Kasumi-1 (cell line): ENCODE results near the gene PROM2.

Experiments
- DNase-seq, 2 experiments: peaks; one replicate each; lab custom pipeline; 2025; lab: John Stamatoyannopoulos, UW

Gene PROM2

DNA sequence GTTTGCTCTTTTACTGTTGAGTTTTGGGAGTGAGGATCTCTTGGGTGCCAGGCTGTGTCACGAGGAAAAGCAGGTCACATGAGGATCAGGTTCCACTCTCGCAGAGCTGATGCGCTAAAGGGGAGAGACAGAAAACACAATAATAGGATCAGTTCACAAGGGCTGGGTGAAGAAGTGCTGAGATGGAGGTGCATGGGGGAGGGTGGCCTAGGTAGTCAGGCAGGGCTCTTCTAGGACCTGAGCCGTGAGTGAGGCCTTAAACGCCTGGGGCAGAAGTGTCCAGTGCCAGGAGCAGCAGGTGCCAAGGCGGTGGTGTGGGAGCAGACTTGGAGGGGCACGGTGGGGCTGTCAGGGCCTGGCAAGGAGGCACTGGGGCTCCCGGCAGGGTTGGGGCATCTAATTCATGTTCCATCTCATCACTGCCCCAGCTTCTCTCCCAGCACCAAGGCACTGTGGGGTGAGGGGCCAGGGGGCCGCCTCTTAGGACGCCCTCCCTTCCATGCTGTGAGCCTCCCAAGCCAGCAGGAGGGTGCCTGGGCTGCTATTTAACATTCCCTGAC lies 32.2 kb downstream of the PROM2 start:
- no peak for DNase-seq

- no peak for DNase-seq
Observed at GRCh38 chr2:95307036-95307435, 32.8 kb downstream of the PROM2 start.

GRCh38 chr2:95307878-95308277 lies 33.6 kb downstream of the PROM2 start:
- DNase-seq = no peak

GRCh38 chr2:95308426-95308990 lies 34.3 kb downstream of the PROM2 start:
- no peak for DNase-seq

- no peak for DNase-seq
Observed at GRCh38 chr2:95309599-95309998, 35.4 kb downstream of the PROM2 start.

DNA sequence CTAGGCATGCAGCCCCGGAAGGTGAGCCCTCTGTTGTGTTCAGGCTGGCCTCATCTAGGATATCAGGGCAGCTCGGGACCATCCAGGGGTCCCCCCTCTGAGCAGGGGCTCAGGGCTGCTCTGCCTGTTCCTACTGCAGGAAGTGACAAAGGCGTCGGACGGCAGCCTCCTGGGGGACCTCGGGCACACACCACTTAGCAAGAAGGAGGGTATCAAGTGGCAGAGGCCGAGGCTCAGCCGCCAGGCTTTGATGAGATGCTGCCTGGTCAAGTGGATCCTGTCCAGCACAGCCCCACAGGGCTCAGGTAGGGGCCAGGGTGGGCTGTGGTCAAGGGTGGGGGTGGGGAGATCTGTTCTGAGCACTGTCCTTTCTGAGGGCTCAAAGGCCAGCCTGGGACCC lies 36.0 kb downstream of the PROM2 start:
- no peak for DNase-seq

GRCh38 chr2:95310651-95311050 lies 36.4 kb downstream of the PROM2 start:
- DNase-seq = no peak

GRCh38 chr2:95311815-95312542 lies 37.7 kb downstream of the PROM2 start:
- DNase-seq = no peak

DNA sequence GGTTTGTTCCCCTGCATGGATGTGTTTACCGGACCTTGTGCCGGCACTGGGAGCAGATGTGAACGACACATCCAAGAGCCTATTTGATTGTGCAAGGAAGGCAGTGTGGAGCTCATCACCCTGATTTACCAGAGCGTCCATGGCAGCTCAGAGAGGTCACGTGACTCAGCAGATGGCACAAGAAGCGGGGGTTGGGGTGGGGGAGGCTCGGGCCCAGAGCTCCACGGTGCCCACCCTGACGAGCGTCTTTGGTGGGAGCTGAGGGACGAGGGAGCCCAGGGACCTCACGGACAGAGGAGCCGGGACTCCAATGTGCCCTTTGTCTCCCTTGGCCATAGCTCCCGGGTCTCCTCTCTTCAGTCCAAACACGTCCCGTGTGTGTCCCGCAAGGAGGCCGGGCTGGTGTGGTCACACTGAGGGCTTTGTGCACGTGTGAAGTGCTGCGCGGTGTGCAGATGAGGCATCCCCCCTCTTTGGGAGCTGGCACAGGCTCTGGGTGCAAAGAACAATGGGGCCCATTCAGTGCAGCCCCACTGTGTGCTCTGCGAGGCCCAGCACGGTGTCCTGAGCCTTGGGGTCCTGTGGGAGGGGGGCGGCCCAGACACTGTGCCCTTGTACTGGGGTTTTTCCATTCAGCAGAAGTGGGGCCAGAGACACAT lies 38.4 kb downstream of the PROM2 start:
- no peak for DNase-seq

DNA sequence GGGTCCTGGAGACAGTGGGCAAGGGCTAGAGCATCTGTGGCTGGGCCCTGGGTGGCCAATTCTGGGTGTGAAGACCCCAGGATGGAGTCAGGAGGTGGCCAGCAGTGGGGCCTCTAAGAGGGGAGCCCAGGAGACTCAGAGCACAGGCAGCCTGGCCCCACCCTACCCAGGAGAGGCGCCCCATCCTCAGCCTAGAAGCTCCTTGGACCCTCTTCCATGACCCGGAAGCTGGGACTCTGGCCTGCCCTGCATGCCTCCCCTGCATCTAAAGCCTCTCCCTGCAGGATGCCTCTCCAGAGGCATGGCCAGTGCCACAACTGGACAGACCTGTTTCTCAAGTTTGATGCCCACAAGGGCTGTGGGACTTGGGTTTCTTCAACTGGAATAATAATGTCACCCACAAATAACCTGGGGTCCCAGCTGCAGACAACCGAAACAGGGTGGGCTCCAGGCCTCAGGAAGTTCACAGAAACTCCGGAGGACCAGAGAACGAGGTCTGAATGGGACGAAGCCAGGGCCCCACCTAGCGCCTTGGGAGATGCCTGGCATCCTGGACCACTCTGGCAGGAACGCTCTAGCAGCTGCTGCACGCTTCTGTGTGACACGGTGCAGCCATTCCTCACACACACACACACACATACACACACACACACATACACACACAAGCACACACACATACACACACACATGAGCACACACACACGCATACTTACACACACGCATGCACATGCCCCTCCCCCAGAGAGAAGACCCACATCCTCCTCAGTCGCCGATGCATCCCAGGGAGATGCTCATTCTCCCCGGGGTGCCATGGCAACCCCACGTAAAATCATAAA lies 39.3 kb downstream of the PROM2 start:
- DNase-seq = no peak

DNA sequence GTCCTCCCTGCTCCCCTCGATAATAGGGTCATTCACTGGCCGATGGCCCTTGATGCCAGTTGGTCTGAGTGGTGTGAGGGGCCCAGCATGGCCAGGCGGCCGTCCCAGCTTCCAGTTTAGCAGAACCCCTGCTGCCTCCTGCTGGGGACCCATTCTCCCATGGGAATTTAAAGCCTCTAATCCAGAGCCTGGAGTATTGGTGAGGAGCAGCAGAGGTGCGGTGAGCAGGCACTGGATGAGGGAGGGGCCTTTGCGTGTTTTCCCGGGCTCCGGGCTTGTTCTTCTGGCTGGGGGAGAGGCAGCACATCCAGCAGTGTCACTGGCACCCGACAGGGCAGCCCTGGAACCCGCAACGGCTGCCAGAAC lies 40.3 kb downstream of the PROM2 start:
- DNase-seq = no peak

- DNase-seq = peak; percentile 5 to 10
Observed at GRCh38 chr2:95314964-95315611, 40.8 kb downstream of the PROM2 start.

- no peak for DNase-seq
Observed at GRCh38 chr2:95315801-95316411, 41.7 kb downstream of the PROM2 start.

DNA sequence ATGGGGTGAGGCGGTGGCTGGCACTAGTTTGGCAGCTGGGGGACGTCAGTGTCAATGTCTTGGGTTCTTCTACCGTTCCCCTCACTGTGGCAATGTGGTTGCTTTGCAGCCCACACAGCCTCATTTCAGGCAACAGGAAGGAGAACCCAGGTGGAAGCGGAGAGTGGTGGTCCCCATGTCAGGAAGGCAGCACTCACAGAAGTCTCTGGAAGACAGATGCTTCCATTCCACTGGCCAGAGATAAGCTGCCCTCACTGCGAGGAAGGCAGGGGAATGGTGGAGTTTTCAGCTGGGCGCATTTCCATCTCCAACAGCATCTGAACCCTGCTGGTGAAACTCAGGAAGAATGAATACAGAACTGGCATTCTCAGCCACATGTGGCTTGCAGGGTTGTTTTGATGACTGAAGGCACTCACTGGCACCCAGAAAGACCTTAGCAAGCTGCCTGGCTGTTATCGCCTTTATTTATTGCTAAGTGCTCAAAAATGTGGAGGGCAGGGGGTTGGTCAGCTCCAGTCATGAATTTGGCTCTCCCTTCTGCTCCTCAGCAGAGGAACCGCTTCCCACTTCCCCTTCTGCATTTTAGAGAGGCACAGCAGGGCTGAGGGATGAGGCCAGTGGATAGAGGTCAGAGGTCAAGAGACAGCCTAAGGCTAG lies 42.3 kb downstream of the PROM2 start:
- DNase-seq = no peak

GRCh38 chr2:95317123-95317500 lies 42.9 kb downstream of the PROM2 start:
- no peak for DNase-seq

GRCh38 chr2:95317665-95318425 lies 43.6 kb downstream of the PROM2 start:
- no peak for DNase-seq

DNA sequence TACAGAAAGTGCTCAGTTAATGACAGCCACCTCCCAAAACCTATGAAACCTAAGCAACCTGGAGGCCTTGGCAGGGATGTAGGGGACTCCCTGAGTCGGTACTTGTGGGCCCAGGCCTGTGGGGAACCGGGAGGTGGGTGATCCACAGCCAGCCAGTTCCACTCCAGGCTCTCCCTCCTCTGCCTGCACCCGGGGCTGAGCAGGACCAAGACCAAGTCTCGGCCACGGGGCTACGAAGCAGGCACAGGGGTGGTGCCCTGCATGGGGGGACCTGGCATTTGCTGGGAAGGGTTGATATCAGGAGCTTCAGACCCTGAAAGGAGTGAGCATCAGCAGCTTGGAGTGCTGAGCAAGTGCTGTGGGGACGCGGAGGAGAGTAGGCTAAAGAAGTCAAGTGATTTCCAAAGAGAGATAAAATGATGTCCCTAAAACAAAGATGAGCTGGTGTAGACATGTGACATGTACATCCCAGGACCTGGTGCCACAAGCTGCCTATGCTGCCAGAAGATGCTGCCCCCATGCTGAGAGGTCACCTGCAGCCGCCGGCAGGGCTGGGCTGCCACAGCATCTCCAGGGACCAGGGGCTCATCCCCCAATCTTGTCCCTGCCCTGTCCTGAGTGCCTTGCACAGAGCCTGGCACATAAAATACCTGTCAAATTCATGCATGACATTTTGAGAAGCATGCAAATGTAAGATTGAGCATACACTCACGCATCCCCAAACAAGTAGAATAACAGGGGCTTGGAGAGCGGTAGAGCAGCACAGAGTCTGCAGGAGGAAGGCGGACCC lies 44.4 kb downstream of the PROM2 start:
- no peak for DNase-seq

- DNase-seq = no peak
Observed at GRCh38 chr2:95319481-95320343, 45.5 kb downstream of the PROM2 start.
